Measurements from ENCODE around the gene DTYMK.

DTYMK gene, protein sequence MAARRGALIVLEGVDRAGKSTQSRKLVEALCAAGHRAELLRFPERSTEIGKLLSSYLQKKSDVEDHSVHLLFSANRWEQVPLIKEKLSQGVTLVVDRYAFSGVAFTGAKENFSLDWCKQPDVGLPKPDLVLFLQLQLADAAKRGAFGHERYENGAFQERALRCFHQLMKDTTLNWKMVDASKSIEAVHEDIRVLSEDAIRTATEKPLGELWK

GRCh38 chr2:241686650-241687425 lies at the start of gene DTYMK:
TSS of gene DTYMK (minus strand) at chr2:241686815. CDS start at chr2:241686783, 32 bp downstream.
- DNase-seq = peak; percentile 98

DNA sequence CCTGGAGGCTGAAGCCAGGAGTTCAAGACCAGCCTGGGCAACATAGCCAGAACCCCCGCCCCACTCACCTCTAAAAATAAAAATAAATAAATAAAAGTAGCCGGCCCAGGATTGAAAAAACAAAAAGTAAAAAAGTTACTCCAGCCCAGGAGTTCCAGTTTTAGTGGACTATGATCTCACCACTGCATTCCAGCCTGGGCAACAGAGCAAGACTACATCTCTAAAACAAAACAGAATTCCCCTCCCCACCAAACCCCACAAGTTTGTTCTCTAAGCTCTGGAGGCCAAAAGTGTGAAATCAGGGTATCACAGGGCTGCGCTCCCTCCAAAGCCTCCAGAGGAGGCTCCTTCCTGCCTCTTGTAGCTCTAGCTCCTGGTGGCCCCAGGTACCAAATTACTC lies 49.5 kb upstream of the DTYMK start:
- no peak for DNase-seq

GRCh38 chr2:241734467-241735208 lies 48.0 kb upstream of the DTYMK start, which contains the start of gene D2HGDH:
TSS of gene D2HGDH (plus strand) at chr2:241734630. CDS start at chr2:241735225, 595 bp downstream.
- peak; percentile 93 for DNase-seq

DNA sequence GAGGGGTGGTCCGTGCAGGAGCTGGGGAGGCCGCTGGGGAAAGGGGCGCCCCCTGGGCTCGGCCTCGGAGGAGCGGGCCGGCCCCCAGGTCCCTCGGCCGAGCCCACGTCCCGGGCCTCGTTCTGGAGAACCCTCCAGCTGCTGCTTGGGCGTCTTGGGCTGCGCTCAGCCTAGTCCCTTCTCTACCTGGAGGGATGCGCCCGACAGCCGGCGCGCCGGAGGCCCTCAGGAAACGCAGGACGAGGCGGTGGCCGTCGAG lies 47.5 kb upstream of the DTYMK start:
- no peak for DNase-seq

DNA sequence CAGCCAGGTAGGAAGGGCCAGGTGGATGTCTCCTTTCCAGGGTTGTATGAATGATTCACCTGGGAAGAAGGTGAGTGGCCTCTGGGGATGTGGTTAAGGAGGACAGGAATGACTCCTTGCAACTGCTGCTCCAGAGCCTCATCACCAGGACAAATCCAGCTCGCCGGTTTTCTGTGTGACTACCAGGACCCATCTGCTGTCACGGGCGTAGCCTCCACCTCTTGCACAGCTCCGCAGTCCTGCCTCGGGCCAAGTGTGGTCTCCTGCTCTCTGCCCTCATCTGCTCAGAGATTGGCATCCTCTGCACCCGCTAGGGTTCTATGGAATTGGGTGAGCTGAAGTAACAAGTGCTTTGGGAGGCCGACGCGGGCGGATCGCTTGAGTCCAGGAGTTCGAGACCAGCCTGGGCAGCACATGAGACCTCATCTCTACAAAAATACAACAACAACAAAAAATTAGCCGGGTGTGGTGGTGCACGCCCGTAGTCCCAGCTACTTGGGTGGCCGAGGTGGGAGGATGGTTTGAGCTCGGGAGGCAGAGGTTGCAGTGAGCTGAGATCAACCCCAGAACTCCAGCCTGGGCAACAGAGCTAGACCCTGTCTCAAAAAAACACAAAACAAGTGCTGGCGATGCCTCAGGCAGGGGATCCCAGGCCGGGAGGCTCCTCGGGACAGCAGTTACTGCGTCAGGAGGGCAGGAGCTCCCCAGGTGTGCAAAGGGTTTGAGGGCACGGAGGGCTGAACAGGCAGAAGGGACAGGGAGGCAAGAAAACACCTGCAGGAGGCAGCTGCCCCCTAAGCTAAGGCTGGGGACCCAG lies 47.0 kb upstream of the DTYMK start:
- no peak for DNase-seq

DNA sequence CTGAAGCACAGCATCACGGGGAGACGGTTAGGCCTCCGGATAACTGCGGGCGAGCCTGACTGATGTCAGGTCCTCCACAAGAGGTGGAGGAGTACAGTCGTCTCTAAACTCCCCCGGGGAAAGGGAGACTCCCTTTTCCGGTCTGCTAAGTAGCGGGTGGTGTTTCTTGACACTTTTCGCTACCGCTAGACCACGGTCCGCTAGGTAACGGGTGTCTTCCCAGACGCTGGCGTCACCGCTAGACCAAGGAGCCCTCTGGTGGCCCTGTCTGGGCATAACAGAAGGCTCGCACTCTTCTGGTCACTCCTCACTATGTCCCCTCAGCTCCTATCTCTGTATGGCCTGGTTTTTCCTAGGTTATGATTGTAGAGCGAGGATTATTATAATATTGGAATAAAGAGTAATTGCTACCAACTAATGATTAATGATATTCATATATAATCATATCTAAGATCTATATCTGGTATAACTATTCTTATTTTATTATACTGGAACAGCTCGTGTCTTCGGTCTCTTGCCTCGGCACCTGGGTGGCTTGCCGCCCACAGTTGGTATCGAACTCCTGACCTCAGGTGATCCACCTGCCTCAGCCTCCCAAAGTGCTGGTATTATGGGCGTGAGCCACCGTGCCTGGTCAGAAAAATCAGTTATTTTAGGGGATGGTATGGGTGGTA lies 46.0 kb upstream of the DTYMK start:
- DNase-seq = peak; percentile 67

- peak; percentile 68 for DNase-seq
Measured at GRCh38 chr2:241730671-241731293, 44.2 kb upstream of the DTYMK start.

GRCh38 chr2:241729868-241730267 lies 43.3 kb upstream of the DTYMK start:
- DNase-seq = no peak

DNA sequence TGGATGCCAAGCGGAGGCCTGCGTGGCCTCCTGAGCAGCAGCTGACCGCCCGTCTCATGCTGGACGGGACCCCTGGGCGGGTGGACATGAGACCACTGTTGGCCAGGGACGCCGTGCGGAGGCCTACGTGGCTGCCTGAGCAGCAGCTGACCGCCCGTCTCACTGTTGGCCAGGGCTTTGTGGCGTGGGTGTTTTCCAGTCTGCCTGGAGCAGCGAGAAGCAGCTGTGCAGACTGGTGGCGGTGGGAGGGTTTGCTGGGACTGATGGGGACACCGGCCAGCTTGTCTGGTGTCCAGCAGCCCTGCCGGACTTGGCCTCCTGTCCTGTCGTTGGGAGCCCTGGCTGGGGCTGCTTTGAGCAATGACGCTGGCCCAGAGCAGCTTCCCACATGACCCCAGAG lies 42.0 kb upstream of the DTYMK start:
- DNase-seq = no peak

DNA sequence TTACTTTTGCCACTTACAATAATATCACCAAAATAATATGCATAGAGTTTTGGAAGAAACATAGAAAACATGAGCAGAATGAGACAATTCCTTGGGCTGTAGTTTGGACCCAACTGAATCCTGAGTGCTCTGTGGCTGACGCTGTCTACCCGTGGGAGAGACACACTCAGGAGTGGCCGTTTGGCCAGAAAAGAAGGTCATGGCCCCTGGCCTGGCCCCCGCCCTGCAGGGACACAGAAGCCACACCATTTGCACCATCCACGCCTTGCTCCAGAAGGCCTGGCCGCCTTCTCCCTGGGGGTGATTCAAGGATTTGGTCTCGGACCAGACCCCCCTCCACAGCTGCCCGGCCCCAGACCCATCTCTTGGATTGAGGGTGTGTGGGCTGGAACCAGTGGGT lies 41.4 kb upstream of the DTYMK start:
- DNase-seq = no peak

GRCh38 chr2:241726459-241726858 lies 39.8 kb upstream of the DTYMK start:
- DNase-seq = no peak

- peak; percentile 23 for DNase-seq
Measured at GRCh38 chr2:241724975-241725870, 38.6 kb upstream of the DTYMK start.

- no peak for DNase-seq
Measured at GRCh38 chr2:241724259-241724974, 37.8 kb upstream of the DTYMK start.

- no peak for DNase-seq
Measured at GRCh38 chr2:241722896-241723454, 36.4 kb upstream of the DTYMK start.

DNA sequence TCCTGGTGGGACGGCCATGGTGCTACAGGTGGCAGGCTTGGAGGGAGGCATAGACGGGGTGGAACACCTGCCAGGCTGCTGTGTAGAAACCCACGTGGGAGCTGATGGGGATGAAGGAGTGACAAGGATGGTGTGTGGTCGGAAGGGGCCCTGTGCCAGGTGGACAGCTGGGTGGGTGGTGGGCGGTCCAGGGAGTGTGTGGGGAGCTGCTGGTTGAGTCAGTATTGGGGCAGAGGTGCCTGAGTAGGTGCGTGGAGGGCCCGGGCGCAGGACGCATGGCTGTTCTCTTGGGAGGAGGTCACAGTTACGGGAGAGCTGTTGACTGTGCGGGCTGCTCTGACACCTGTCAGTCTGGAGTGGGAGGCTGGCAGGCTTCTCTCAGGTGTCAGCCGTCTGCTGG lies 35.2 kb upstream of the DTYMK start:
- no peak for DNase-seq

GRCh38 chr2:241720560-241720959 lies 33.9 kb upstream of the DTYMK start:
- DNase-seq = no peak

DNA sequence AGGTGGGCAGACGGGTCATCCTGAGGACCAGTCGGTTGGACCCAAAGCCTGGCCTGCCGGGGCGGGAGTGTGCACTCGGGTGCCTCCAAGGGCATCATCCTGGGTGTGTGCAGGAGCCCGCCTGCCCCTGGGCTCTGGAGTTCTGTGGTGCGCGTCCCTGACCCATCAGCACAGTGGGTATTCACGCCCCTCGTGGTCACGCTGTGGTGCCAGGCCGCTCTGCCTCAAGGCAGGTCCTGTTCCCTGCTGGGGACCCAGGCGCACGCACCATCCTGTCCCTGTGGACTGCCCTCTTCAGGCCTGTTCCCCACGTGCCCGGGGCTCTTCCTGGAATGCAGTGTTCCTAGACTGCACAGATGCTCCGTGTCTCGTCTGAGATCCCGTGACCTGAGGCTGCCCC lies 33.5 kb upstream of the DTYMK start:
- DNase-seq = no peak

- no peak for DNase-seq
Measured at GRCh38 chr2:241719093-241719492, 32.5 kb upstream of the DTYMK start.

DNA sequence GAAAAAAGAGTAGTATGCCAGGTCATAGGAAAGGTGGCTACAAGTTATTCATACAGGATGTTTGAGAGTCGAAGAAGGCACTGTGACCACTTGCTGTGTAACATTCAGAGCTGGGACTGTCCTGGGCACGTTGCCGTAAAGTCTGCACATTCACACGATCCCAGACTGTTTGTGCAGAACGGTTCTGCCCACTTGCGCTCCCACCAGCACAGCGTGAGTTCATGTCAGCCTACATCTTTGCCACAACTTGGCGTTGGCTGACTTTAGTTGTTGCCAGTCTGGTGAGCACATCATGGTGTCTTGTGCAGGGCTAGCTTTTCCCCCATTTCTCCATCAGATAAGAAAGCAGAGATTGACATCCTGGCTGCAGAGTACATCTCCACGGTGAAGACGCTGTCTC lies 22.3 kb upstream of the DTYMK start:
- no peak for DNase-seq

- DNase-seq = no peak
Measured at GRCh38 chr2:241706537-241706936, 19.9 kb upstream of the DTYMK start.

Data from hematopoietic multipotent progenitor cell treated with erythropoietin and hydrocortisone succinate and interleukin-3 and kit ligand, for 6 days (in vitro differentiated cells).